ENCODE data around the gene ABTB1.
A peak's percentile ranks its signal among the peaks of the same experiment; 100 is the strongest.

ABTB1 gene

DNA sequence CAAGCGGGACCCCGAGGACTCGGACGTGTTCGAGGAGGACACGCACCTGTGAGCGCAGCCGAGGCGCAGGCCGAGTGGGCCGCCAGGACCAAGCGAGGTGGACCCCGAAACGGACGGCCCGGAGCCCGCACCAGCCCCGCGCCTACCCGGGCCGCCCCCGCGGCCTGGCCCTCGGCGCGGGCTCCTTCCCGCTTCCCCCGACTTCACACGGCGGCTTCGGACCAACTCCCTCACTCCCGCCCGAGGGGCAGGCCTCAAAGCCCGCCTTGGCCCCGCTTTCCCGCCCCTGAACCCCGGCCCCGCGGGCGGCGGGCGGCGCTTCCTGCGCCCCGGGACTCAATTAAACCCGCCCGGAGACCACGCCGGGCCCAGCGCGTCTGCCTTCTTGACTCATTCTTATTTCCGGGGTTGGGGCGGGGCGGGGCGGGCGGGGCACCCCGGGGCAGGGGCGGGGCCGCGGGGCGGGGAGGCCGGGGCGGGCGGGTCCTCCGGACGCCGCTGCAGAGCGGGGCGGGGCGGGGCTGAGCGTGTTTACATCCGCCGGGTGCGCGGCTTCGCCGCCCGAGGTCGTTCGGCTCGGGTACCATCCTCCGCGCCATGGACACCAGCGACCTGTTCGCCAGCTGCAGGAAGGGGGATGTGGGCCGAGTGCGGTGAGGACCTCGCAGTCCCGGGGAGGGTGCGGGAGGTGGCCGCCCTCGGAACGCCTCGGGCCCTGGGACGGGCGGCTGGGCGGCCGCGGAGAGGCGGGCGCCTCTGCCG, at the start of gene ABTB1:
TSS of gene ABTB1 (plus strand) at position 524 of the 762 bp plus-strand sequence. CDS start at position 598, 74 bp downstream.
- ATAC-seq (ENCODE audit: low read depth) (peak; percentile 86), DNase-seq (ENCODE audit: low spot score in 2 of 2) (peak; percentile 76 to 79)
- Mint-ChIP-seq H3K36me3 (peaks cover 11% of the 10 kb centered on the region), H3K4me3 (peak within 1 kb of the TSS; percentile 98), H3K27ac (peak within 1 kb of the TSS; percentile 97), H3K4me1 (peaks cover 30% of the 10 kb centered on the region), H3K27me3 (no peaks in the 10 kb centered on the region), H3K9me3 (no peaks in the 10 kb centered on the region)

DNA sequence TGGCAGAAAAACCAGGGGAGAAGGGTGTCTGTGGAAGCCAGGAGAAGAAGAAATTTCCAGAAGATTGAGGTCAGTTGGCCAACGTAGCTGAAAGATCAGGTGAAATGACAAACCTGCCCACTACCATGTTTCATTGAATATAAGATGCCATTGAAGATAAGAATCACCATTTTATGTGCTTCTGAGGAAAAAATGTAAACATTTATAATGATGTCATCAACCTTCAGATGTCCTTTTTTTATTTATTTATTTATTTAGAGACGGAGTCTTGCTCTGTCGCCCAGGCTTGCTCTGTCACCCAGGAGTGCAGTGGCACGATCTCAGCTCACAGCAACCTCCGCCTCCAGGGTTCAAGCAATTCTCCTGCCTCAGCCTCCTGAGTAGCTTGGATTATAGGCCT, 48.7 kb upstream of the ABTB1 start:
- Mint-ChIP-seq H3K4me1 (peaks cover 6% of the 10 kb centered on the region), H3K4me3 (no peak overlapping the region), H3K36me3 (peaks cover 11% of the 10 kb centered on the region), H3K27ac (no peak overlapping the region), H3K27me3 (no peaks in the 10 kb centered on the region), H3K9me3 (no peaks in the 10 kb centered on the region)
- no peak for DNase-seq (ENCODE audit: low spot score in 2 of 2)
- ATAC-seq (ENCODE audit: low read depth), result no peak

DNA sequence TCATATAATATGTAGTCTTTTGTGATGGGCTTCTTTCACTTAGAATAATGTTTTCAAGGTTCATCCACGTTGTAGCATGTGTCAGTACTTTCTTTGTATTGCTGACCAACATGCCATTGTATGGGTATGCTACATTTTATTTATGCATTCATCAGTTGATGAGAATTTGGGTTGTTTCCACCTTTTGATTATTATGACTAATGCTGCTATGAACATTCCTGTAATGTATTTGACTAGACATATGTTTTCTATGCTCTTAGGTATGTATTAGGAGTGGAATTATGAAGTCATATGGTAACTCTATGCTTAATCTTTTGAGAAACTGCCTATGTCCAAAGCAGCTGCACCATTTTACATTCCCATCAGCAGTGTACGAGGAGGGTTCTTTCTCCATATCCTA, 46.9 kb upstream of the ABTB1 start:
- Mint-ChIP-seq H3K27ac (no peak overlapping the region), H3K36me3 (peaks cover 7% of the 10 kb centered on the region), H3K9me3 (no peaks in the 10 kb centered on the region), H3K4me3 (no peak overlapping the region), H3K27me3 (peaks cover 5% of the 10 kb centered on the region), H3K4me1 (peaks cover 18% of the 10 kb centered on the region)
- ATAC-seq (ENCODE audit: low read depth) (no peak), DNase-seq (ENCODE audit: low spot score in 2 of 2) (no peak)

GRCh38 chr3:127628426-127628787, 44.3 kb upstream of the ABTB1 start:
- peaks cover 1% of the 10 kb centered on the region for H3K36me3 Mint-ChIP-seq
- H3K9me3 Mint-ChIP-seq, result no peaks in the 10 kb centered on the region
- H3K27me3 Mint-ChIP-seq, result peaks cover 8% of the 10 kb centered on the region
- peak overlapping the region; percentile 76 for H3K4me3 Mint-ChIP-seq
- ATAC-seq (ENCODE audit: low read depth) (no peak), DNase-seq (ENCODE audit: low spot score in 2 of 2) (no peak)
- H3K4me1 Mint-ChIP-seq, result peaks cover 21% of the 10 kb centered on the region
- H3K27ac Mint-ChIP-seq, result no peak overlapping the region

GRCh38 chr3:127628788-127629466, 43.8 kb upstream of the ABTB1 start, which contains the start of gene PODXL2:
Gene PODXL2, plus strand, starts transcription at chr3:127629185. Its CDS starts 35 bp downstream, at chr3:127629220.
- ATAC-seq (ENCODE audit: low read depth), result peak; percentile 55
- Mint-ChIP-seq H3K27ac (peak within 1 kb of the TSS; percentile 58), H3K36me3 (peaks cover 1% of the 10 kb centered on the region), H3K4me3 (peak within 1 kb of the TSS; percentile 80), H3K27me3 (peaks cover 10% of the 10 kb centered on the region), H3K4me1 (peaks cover 21% of the 10 kb centered on the region), H3K9me3 (no peaks in the 10 kb centered on the region)
- DNase-seq (ENCODE audit: low spot score in 2 of 2), result peak; percentile 26 to 32

- ATAC-seq (ENCODE audit: low read depth) (peak; percentile 78), DNase-seq (ENCODE audit: low spot score in 2 of 2) (peak; percentile 28 to 45)
- H3K9me3 Mint-ChIP-seq, result no peaks in the 10 kb centered on the region
- peaks cover 10% of the 10 kb centered on the region for H3K27me3 Mint-ChIP-seq
- H3K4me3 Mint-ChIP-seq, result peak overlapping the region; percentile 80
- H3K4me1 Mint-ChIP-seq, result peaks cover 21% of the 10 kb centered on the region
- H3K27ac Mint-ChIP-seq, result peak overlapping the region; percentile 58
- H3K36me3 Mint-ChIP-seq, result peaks cover 1% of the 10 kb centered on the region
Measured at GRCh38 chr3:127629467-127630403, 43.0 kb upstream of the ABTB1 start.

GRCh38 chr3:127630811-127631714, 41.7 kb upstream of the ABTB1 start:
- no peaks in the 10 kb centered on the region for H3K9me3 Mint-ChIP-seq
- peaks cover 21% of the 10 kb centered on the region for H3K4me1 Mint-ChIP-seq
- H3K4me3 Mint-ChIP-seq, result no peak overlapping the region
- DNase-seq (ENCODE audit: low spot score in 2 of 2) (no peak), ATAC-seq (ENCODE audit: low read depth) (no peak)
- peaks cover 1% of the 10 kb centered on the region for H3K36me3 Mint-ChIP-seq
- H3K27ac Mint-ChIP-seq, result no peak overlapping the region
- peaks cover 13% of the 10 kb centered on the region for H3K27me3 Mint-ChIP-seq

- ATAC-seq (ENCODE audit: low read depth) (no peak), DNase-seq (ENCODE audit: low spot score in 2 of 2) (no peak)
- Mint-ChIP-seq H3K27me3 (peaks cover 13% of the 10 kb centered on the region), H3K4me1 (peaks cover 16% of the 10 kb centered on the region), H3K27ac (no peak overlapping the region), H3K4me3 (no peak overlapping the region), H3K9me3 (no peaks in the 10 kb centered on the region), H3K36me3 (peaks cover 1% of the 10 kb centered on the region)
Measured at GRCh38 chr3:127632035-127632820, 40.5 kb upstream of the ABTB1 start.

DNA sequence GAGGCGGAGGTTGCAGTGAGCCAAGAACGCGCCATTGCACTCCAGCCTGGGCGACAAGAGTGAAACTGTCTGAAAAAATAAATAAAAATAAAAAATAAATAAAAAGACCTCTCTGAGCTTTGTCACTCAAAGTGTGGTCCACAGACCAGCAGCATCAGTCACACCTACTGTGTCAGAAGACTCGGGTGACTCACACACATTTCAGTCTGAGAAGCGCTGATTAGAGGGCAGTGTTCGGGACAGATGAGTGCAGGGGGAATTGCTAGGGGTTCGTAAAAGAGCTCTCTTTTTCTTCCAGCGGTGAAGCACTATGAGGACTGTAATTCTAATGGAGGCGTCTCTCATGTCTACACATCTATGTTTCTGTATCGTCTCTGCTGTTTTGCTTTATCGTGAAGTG, 38.1 kb upstream of the ABTB1 start:
- ATAC-seq (ENCODE audit: low read depth), result no peak
- Mint-ChIP-seq H3K27ac (no peak overlapping the region), H3K4me1 (peaks cover 13% of the 10 kb centered on the region), H3K4me3 (no peak overlapping the region), H3K27me3 (peaks cover 13% of the 10 kb centered on the region), H3K36me3 (peaks cover 1% of the 10 kb centered on the region), H3K9me3 (no peaks in the 10 kb centered on the region)
- DNase-seq (ENCODE audit: low spot score in 2 of 2), result no peak

GRCh38 chr3:127637546-127637945, 35.2 kb upstream of the ABTB1 start:
- H3K27me3 Mint-ChIP-seq, result peaks cover 5% of the 10 kb centered on the region
- DNase-seq (ENCODE audit: low spot score in 2 of 2) (no peak), ATAC-seq (ENCODE audit: low read depth) (no peak)
- H3K27ac Mint-ChIP-seq, result no peak overlapping the region
- H3K9me3 Mint-ChIP-seq, result no peaks in the 10 kb centered on the region
- H3K36me3 Mint-ChIP-seq, result no peaks in the 10 kb centered on the region
- H3K4me3 Mint-ChIP-seq, result no peak overlapping the region
- peaks cover 2% of the 10 kb centered on the region for H3K4me1 Mint-ChIP-seq

GRCh38 chr3:127637971-127638370, 34.8 kb upstream of the ABTB1 start:
- H3K27ac Mint-ChIP-seq, result no peak overlapping the region

GRCh38 chr3:127639173-127640041, 33.3 kb upstream of the ABTB1 start:
- Mint-ChIP-seq H3K27ac (no peak overlapping the region), H3K4me1 (peaks cover 3% of the 10 kb centered on the region), H3K4me3 (no peak overlapping the region), H3K36me3 (no peaks in the 10 kb centered on the region), H3K9me3 (no peaks in the 10 kb centered on the region), H3K27me3 (peaks cover 3% of the 10 kb centered on the region)
- no peak for DNase-seq (ENCODE audit: low spot score in 2 of 2)
- no peak for ATAC-seq (ENCODE audit: low read depth)

More at GRCh38 chr3:127637971-127638370, 34.8 kb upstream of the ABTB1 start:
- ATAC-seq (ENCODE audit: low read depth) (no peak), DNase-seq (ENCODE audit: low spot score in 2 of 2) (no peak)
- Mint-ChIP-seq H3K9me3 (no peaks in the 10 kb centered on the region), H3K4me3 (no peak overlapping the region), H3K36me3 (no peaks in the 10 kb centered on the region), H3K4me1 (peaks cover 2% of the 10 kb centered on the region), H3K27me3 (peaks cover 5% of the 10 kb centered on the region)

Data from memory B cell (primary cell).